ENCODE data around the gene TXNL4A.

TXNL4A gene

DNA sequence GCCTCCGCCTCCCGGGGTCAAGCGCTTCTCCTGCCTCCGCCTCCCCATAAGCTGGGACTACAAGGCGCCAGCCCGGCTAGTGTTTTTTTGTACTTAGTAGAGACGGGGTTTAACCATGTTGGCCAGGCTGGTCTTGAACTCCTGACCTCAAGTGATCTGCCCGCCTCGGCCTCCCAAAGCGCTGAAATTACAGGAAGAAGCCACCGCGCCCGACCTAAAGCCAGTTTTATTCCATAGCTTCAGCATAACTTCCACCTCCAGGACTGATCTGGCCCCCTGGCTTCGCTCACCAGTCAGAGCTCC, 783 bp upstream of the TXNL4A start:
- TF ChIP-seq ZFX (IDR thresholded peaks at IDR 0.05) (no peak), CTCF (conservative IDR thresholded peaks at IDR 0.05) (no peak)
- H3K27ac ChIP-seq = peak overlapping the region; percentile 96

GRCh38 chr18:79988071-79988450, 302 bp downstream of the TXNL4A start:
- peak overlapping the region; percentile 96 for H3K27ac ChIP-seq
- TF ChIP-seq CTCF (conservative IDR thresholded peaks at IDR 0.05) (no peak; the same call in 1 of the 2 replicates), ZFX (IDR thresholded peaks at IDR 0.05) (peak; percentile 76)

DNA sequence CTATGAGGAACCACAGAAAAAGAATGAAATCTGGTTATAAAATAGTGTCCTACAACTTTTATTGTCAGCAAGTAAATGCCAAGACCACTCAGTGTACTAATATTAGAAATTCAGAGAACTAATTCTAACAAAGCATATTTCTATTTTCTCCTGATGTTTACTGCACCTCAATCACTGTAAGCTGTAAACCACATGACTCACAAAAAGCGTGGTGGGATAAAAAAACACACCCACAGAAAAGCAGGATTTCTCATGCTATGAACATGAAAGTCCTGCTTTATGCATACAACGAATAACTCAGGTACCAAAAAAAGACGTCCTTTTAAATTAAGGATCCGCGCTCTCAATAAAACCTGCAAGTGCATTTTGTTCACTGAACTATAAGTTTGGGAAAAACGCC, 797 bp downstream of the TXNL4A start:
- TF ChIP-seq CTCF (conservative IDR thresholded peaks at IDR 0.05) (no peak), ZFX (IDR thresholded peaks at IDR 0.05) (no peak)
- peak overlapping the region; percentile 96 for H3K27ac ChIP-seq

DNA sequence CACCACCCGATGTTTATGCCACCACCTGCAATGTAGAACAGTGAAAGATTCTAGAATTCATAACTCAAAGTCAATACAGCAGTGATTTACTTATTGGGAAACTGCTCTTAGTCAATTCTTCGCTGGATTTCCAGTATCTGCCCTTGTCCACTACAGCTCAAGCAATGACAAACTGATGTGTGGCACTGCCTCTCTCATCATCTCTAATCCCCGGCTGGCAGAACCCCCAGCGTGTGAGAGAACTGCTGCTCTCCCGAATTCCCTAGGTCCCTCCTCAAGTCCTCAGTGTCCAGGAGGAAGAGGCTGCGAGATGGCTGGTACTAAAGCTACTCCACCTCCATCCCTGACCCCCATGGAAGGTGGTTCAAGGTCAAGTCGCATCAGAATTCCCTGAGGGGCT, 1.6 kb downstream of the TXNL4A start:
- H3K27ac ChIP-seq = peak overlapping the region; percentile 29; the same call in 1 of the 2 replicates
- TF ChIP-seq ZFX (IDR thresholded peaks at IDR 0.05) = no peak
- TF ChIP-seq CTCF (conservative IDR thresholded peaks at IDR 0.05) = no peak

DNA sequence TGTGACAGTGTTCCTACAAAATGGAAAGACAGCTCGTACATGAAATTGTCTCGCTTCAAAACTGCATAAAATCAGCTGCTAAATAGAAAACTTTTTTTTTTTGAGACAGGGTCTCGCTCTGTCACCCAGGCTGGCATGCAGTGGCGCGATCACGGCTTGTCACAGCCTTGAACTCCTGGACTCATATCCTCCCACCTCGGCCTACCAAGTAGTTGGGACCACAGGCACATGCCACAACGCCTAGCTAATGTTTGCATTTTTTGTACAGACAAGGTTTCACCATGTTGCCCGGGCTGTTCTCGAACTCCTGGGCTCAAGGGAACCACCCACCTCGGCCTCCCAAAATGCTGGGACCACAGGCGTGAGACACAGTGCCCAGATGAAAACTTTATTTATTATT, 3.2 kb downstream of the TXNL4A start:
- no peak overlapping the region for H3K27ac ChIP-seq
- TF ChIP-seq CTCF (conservative IDR thresholded peaks at IDR 0.05) (no peak), ZFX (IDR thresholded peaks at IDR 0.05) (no peak)

- H3K27ac ChIP-seq = no peak overlapping the region
- TF ChIP-seq CTCF (conservative IDR thresholded peaks at IDR 0.05) (no peak), ZFX (IDR thresholded peaks at IDR 0.05) (no peak)
Observed at GRCh38 chr18:79983793-79984192, 4.6 kb downstream of the TXNL4A start.

DNA sequence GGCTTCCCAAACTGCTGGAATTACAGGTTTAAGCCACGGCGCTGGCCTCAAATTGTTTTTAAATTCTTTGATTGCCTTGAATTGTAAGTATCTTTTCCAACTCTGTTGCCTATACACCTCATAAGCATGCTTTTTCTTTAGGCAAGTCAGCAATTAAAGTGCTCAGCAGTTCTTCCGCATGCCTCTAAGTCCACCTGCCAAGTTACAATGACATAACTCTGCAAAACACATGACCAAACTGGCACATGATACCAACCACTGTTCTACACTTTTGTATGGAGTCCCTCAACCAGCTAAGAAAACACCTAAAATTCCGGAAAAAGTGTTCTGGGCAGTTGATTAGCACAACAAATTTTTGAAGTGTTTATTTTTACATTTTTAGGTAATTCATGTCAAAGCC, 5.1 kb downstream of the TXNL4A start:
- no peak for TF ChIP-seq ZFX (IDR thresholded peaks at IDR 0.05)
- no peak for TF ChIP-seq CTCF (conservative IDR thresholded peaks at IDR 0.05)
- H3K27ac ChIP-seq = no peak overlapping the region
